SK-N-SH treated with all-trans-retinoic acid at 6 μM for 48 hours (cell line): Measurements from ENCODE around the gene CRB3.

Experiments
- ISL1 ChIP-seq: fragments of 250-450 bp; sonication (Bioruptor Pico); IDR thresholded peaks from 2 replicates; pipeline ENCODE4 v2.1.2; 2022; ENCODE audit warnings: mild to moderate bottlenecking, moderate library complexity
- ZFP3 ChIP-seq: fragments of 250-450 bp; sonication (Bioruptor Pico); IDR thresholded peaks from 2 replicates; pipeline ENCODE4 v1.5.0; 2020; ENCODE audit warnings: mild to moderate bottlenecking, moderate library complexity

- TF ChIP-seq ZFP3 (no peak), ISL1 (CRISPR knock-in tag) (no peak)
Observed at GRCh38 chr19:6495947-6496346, 31.9 kb downstream of the CRB3 start.
